Erythroblast (primary cell): Measurements from ENCODE around the gene RASAL1.

Source experiments
- GATA1 ChIP-seq: IDR thresholded peaks from 2 replicates; pipeline ENCODE4 v1.6.1; 2011; ENCODE audit warnings: low read depth, mild to moderate bottlenecking, control low read depth, low read length, moderate library complexity
- POLR2A ChIP-seq: IDR thresholded peaks from 2 replicates; pipeline ENCODE4 v1.6.1; 2011; ENCODE audit warnings: mild to moderate bottlenecking, low read length

DNA sequence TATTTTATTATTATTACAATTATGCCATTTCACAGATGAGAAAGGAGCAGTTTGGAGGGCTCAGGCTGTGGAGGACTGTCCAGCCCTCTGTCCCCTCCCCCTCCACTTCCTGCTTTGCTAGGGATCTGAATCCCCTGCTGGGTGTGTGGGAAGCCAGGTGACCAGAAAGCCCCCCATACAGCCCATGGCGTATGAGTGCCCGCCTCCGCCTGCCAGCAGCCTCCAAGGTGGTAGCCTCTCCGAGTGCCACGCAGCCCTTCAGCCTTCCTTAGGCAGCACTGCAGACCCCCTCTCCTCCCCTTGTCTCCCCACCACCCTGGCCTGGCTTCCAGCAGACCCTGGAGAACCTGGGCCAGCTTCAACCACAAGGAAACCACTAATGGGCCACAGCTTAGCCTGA is 66.4 kb downstream of the RASAL1 start:
- TF ChIP-seq POLR2A, result no peak
- TF ChIP-seq GATA1, result no peak
